Neural progenitor cell (in vitro differentiated cells): ENCODE results near the gene NOC3L. TPM values are rescaled to one million over a fixed set of nuclear protein-coding genes. Genes with fewer than 3 reads are reported as not detected.

Experiments
- DNase-seq: peaks from one replicate; pipeline ENCODE4 v3.0.0-alpha.2; 2016; ENCODE audit warnings: low spot score
- H2AFZ ChIP-seq: fragments of 200-600 bp; sonication (generic); replicated peaks from 2 replicates; pipeline ENCODE4 v1.6.1; 2016; ENCODE audit warnings: antibody characterized with exemption
- H3F3A ChIP-seq: fragments of 200-600 bp; sonication (generic); 2 replicates; pipeline ENCODE4 v1.6.1; 2016; ENCODE audit warnings: antibody characterized with exemption, low read depth
- H3K27ac ChIP-seq: fragments of 200-600 bp; sonication (generic); 2 replicates; pipeline ENCODE4 v1.5.1; 2016; ENCODE audit warnings: mild to moderate bottlenecking
- H3K27me3 ChIP-seq: fragments of 200-600 bp; sonication (generic); 2 replicates; pipeline ENCODE4 v1.6.1; 2016; ENCODE audit warnings: mild to moderate bottlenecking, moderate library complexity
- H3K36me3 ChIP-seq: fragments of 200-600 bp; sonication (generic); 2 replicates; pipeline ENCODE4 v1.5.1; 2016
- H3K4me1 ChIP-seq: fragments of 200-600 bp; sonication (generic); 2 replicates; pipeline ENCODE4 v1.6.1; 2016; ENCODE audit warnings: mixed run types
- H3K4me2 ChIP-seq: fragments of 200-600 bp; sonication (generic); 2 replicates; pipeline ENCODE4 v1.6.1; 2016
- H3K4me3 ChIP-seq: fragments of 200-600 bp; sonication (generic); 2 replicates; pipeline ENCODE4 v1.5.1; 2016
- H3K79me2 ChIP-seq: fragments of 200-600 bp; sonication (generic); 2 replicates; pipeline ENCODE4 v1.6.1; 2016; ENCODE audit warnings: low read depth
- H3K9ac ChIP-seq: fragments of 200-600 bp; sonication (generic); 2 replicates; pipeline ENCODE4 v1.6.1; 2016
- H3K9me3 ChIP-seq: fragments of 200-600 bp; sonication (generic); 2 replicates; pipeline ENCODE4 v1.5.1; 2016; ENCODE audit warnings: low read depth
- H4K20me1 ChIP-seq: fragments of 200-600 bp; sonication (generic); 2 replicates; pipeline ENCODE4 v1.6.1; 2016; ENCODE audit warnings: low read depth
- H3K27ac Mint-ChIP-seq: 3 replicates; pipeline ENCODE4 v1.8.0; 2021; ENCODE audit warnings: mixed read lengths
- H3K27me3 Mint-ChIP-seq: 2 replicates; pipeline ENCODE4 v1.8.0; 2022; ENCODE audit warnings: low read depth, mild to moderate bottlenecking, inconsistent platforms, moderate library complexity, mixed read lengths; ENCODE audit not compliant: insufficient read depth
- H3K36me3 Mint-ChIP-seq: 3 replicates; pipeline ENCODE4 v1.8.0; 2021; ENCODE audit warnings: mixed read lengths
- H3K4me1 Mint-ChIP-seq: 3 replicates; pipeline ENCODE4 v1.8.0; 2021; ENCODE audit warnings: mixed read lengths
- H3K4me3 Mint-ChIP-seq: 3 replicates; pipeline ENCODE4 v1.8.0; 2021; ENCODE audit warnings: mild to moderate bottlenecking, moderate library complexity, mixed read lengths
- H3K9me3 Mint-ChIP-seq: 3 replicates; pipeline ENCODE4 v1.8.0; 2020; ENCODE audit warnings: mixed read lengths
- EZH2 ChIP-seq: fragments of 200-600 bp; sonication (generic); IDR thresholded peaks from 2 replicates; pipeline ENCODE4 v1.6.1; 2017; ENCODE audit warnings: antibody characterized with exemption, mild to moderate bottlenecking, moderate library complexity
- EZH2phosphoT487 ChIP-seq: fragments of 200-600 bp; sonication (generic); IDR thresholded peaks from 2 replicates; pipeline ENCODE4 v1.6.1; 2017; ENCODE audit warnings: antibody characterized with exemption
- total RNA-seq: library from RNA; depleted of rRNA; stranded (reverse); fragments of >200 nt; gene quantifications from 2 replicates; pipeline ENCODE4 v1.2.3, GENCODE V29; 2015; ENCODE audit warnings: low replicate concordance
- TF ChIP-seq, protein P1 (sequence below): fragments of 200-600 bp; sonication (generic); IDR thresholded peaks from 2 replicates; pipeline ENCODE4 v1.5.1; 2017; ENCODE audit warnings: antibody characterized with exemption, mild to moderate bottlenecking

Gene NOC3L
- total RNA-seq, 1 donor from 2014 or later = 49.2 TPM

DNA sequence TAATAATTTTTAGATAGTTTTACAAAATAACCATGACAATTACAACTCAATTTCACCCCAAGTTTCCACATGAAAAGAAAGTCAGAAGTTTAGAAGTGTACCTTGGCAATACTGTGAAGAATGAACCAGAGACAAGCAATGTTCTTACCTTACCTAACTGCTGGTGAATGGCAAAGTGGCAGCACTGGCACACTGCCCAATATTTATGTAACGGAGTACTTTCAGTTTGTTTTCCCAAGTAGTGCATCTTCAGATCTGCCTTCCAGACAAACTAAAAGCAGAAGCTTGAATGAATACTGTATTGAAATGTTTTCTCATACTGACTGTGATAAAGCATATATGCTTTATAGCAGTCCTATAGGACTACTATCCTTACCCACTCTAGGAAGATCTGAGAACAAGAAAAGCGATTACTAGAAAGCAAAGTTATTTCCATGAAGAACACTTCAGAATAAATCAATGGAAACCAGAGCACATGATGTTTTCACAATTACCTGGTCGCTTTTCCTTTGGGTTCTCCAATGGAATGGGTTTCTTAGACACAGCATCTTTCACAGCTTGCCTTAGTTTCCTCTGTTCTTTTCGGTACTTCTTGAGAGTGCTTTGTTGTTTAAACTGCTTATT, 1.5 kb downstream of the NOC3L start:
- TF ChIP-seq, protein P1, sequence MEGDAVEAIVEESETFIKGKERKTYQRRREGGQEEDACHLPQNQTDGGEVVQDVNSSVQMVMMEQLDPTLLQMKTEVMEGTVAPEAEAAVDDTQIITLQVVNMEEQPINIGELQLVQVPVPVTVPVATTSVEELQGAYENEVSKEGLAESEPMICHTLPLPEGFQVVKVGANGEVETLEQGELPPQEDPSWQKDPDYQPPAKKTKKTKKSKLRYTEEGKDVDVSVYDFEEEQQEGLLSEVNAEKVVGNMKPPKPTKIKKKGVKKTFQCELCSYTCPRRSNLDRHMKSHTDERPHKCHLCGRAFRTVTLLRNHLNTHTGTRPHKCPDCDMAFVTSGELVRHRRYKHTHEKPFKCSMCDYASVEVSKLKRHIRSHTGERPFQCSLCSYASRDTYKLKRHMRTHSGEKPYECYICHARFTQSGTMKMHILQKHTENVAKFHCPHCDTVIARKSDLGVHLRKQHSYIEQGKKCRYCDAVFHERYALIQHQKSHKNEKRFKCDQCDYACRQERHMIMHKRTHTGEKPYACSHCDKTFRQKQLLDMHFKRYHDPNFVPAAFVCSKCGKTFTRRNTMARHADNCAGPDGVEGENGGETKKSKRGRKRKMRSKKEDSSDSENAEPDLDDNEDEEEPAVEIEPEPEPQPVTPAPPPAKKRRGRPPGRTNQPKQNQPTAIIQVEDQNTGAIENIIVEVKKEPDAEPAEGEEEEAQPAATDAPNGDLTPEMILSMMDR = no peak
- no peak for TF ChIP-seq EZH2phosphoT487
- no peak for TF ChIP-seq EZH2

DNA sequence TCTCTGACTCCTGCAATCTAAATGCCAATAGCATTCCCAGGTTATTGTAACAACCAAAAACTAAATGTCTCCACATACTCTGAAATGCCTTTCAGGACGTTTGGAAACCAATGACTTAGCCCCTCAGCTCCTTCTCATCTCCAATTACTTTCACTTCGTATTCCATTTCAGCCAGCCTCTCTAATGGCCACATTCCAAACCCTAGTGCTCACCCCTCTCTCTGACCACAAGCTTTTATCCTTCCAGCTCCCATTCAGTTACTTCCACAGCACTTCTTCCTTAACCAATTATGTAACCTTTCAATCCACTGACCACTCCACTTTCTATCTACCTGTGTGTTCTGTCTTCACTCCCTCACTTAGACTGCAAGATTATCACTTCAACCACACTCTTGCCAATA, 4.3 kb downstream of the NOC3L start:
- no peak overlapping the region for H3K27ac ChIP-seq
- H3K4me3 Mint-ChIP-seq = no peak overlapping the region
- peaks cover 2% of the 10 kb centered on the region for H3K9me3 Mint-ChIP-seq
- no peaks in the 10 kb centered on the region for H4K20me1 ChIP-seq
- peaks cover 32% of the 10 kb centered on the region for H3K36me3 ChIP-seq
- TF ChIP-seq EZH2 = no peak
- H3K4me3 ChIP-seq = no peak overlapping the region
- H2AFZ ChIP-seq = no peak overlapping the region
- no peak overlapping the region for H3K4me2 ChIP-seq
- H3K9ac ChIP-seq = no peak overlapping the region
- no peaks in the 10 kb centered on the region for H3K9me3 ChIP-seq
- H3K4me1 ChIP-seq = peaks cover 7% of the 10 kb centered on the region
- peaks cover 5% of the 10 kb centered on the region for H3K27me3 ChIP-seq
- H3K36me3 Mint-ChIP-seq = peaks cover 18% of the 10 kb centered on the region
- H3K27ac Mint-ChIP-seq = no peak overlapping the region
- H3F3A ChIP-seq = no peaks in the 10 kb centered on the region
- H3K79me2 ChIP-seq = peaks cover 30% of the 10 kb centered on the region
- peaks cover 2% of the 10 kb centered on the region for H3K27me3 Mint-ChIP-seq
- DNase-seq = no peak
- peaks cover 18% of the 10 kb centered on the region for H3K4me1 Mint-ChIP-seq

More for the DNA sequence above, 1.5 kb downstream of the NOC3L start:
- H3K4me3 Mint-ChIP-seq = peak overlapping the region; percentile 94
- DNase-seq = no peak
- peaks cover 2% of the 10 kb centered on the region for H3K9me3 Mint-ChIP-seq
- Histone ChIP-seq H2AFZ (no peak overlapping the region), H3K36me3 (peaks cover 20% of the 10 kb centered on the region), H3F3A (no peaks in the 10 kb centered on the region), H3K9ac (peak overlapping the region; percentile 14), H3K79me2 (peaks cover 30% of the 10 kb centered on the region), H3K4me1 (peaks cover 7% of the 10 kb centered on the region), H3K27ac (no peak overlapping the region), H3K9me3 (no peaks in the 10 kb centered on the region), H3K27me3 (peaks cover 33% of the 10 kb centered on the region), H3K4me3 (peak overlapping the region; percentile 66), H3K4me2 (peak overlapping the region; percentile 87), H4K20me1 (no peaks in the 10 kb centered on the region)
- peaks cover 18% of the 10 kb centered on the region for H3K4me1 Mint-ChIP-seq
- H3K27ac Mint-ChIP-seq = no peak overlapping the region
- peaks cover 18% of the 10 kb centered on the region for H3K36me3 Mint-ChIP-seq
- peaks cover 9% of the 10 kb centered on the region for H3K27me3 Mint-ChIP-seq

DNA sequence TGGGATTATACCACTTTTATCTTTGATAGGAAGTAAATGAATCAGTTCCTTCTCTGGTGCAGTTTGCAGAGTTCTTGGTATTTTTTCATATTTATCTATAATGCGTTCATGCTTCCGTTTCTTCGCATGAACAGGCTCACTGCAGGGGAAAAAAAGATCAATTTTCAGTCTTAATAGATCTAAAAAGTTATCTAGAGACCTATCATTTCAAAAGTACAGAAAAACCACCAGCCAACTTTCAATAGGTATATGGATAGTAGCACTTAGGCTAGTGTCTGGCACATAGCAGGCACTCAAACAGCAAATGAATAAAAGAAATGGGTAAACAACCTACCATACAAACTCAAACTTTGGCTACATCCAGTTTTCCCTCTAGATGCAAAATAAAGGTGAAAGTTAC, 5.5 kb downstream of the NOC3L start:
- Histone ChIP-seq H4K20me1 (no peaks in the 10 kb centered on the region), H3K4me1 (peaks cover 7% of the 10 kb centered on the region), H2AFZ (no peak overlapping the region), H3F3A (no peaks in the 10 kb centered on the region), H3K27ac (no peak overlapping the region), H3K79me2 (peaks cover 26% of the 10 kb centered on the region), H3K4me2 (no peak overlapping the region), H3K27me3 (no peaks in the 10 kb centered on the region), H3K9me3 (no peaks in the 10 kb centered on the region), H3K9ac (no peak overlapping the region), H3K4me3 (no peak overlapping the region), H3K36me3 (peaks cover 32% of the 10 kb centered on the region)
- Mint-ChIP-seq H3K27me3 (no peaks in the 10 kb centered on the region), H3K36me3 (peaks cover 18% of the 10 kb centered on the region), H3K9me3 (no peaks in the 10 kb centered on the region), H3K27ac (no peak overlapping the region), H3K4me1 (peaks cover 14% of the 10 kb centered on the region), H3K4me3 (no peak overlapping the region)
- no peak for DNase-seq
- TF ChIP-seq EZH2 (no peak), EZH2phosphoT487 (no peak)
- TF ChIP-seq, protein P1 = no peak

DNA sequence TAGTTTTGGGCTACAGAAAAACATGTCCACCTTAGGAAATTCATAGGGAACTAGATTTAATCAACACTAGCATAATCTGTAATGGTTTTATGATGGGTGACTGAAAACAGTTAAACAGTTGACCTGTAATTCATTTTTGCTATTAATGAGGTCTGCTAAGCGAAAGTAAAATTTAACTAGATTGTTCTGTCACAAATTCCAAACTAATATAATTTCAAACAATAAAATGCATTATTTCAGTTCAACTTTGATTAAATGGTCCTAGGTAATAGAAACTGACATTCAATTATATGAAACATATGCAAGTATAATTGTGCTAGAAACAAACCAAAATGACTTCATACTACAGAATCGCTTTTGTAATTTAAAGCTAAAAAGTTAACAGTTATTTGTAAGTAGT, 6.9 kb downstream of the NOC3L start:
- TF ChIP-seq EZH2phosphoT487 (no peak), EZH2 (no peak)
- TF ChIP-seq, protein P1 = no peak
- H3K36me3 ChIP-seq = peaks cover 26% of the 10 kb centered on the region

More for the DNA sequence above, 6.9 kb downstream of the NOC3L start:
- H3K4me3 Mint-ChIP-seq = no peak overlapping the region
- H3K79me2 ChIP-seq = peaks cover 13% of the 10 kb centered on the region
- peaks cover 2% of the 10 kb centered on the region for H3K4me1 Mint-ChIP-seq
- H3K27ac Mint-ChIP-seq = no peak overlapping the region
- peaks cover 18% of the 10 kb centered on the region for H3K36me3 Mint-ChIP-seq
- H3K27me3 ChIP-seq = no peaks in the 10 kb centered on the region
- H3F3A ChIP-seq = no peaks in the 10 kb centered on the region
- H3K4me1 ChIP-seq = no peaks in the 10 kb centered on the region
- DNase-seq = no peak
- H3K4me2 ChIP-seq = no peak overlapping the region
- no peak overlapping the region for H2AFZ ChIP-seq
- H3K9ac ChIP-seq = no peak overlapping the region
- no peaks in the 10 kb centered on the region for H3K27me3 Mint-ChIP-seq
- H3K9me3 ChIP-seq = no peaks in the 10 kb centered on the region
- no peaks in the 10 kb centered on the region for H3K9me3 Mint-ChIP-seq
- H4K20me1 ChIP-seq = no peaks in the 10 kb centered on the region
- no peak overlapping the region for H3K27ac ChIP-seq
- H3K4me3 ChIP-seq = no peak overlapping the region
